Activated naive CD4-positive, alpha-beta T cell treated with anti-CD3 and anti-CD28 coated beads, Interleukin-2, amount 50 U/mL, for 16 hours (primary cell): ENCODE data around the gene ABCC12.

Experiments used
- DNase-seq: peaks from one replicate; pipeline ENCODE4 v3.0.0-alpha.2; 2020

ABCC12 gene

DNA sequence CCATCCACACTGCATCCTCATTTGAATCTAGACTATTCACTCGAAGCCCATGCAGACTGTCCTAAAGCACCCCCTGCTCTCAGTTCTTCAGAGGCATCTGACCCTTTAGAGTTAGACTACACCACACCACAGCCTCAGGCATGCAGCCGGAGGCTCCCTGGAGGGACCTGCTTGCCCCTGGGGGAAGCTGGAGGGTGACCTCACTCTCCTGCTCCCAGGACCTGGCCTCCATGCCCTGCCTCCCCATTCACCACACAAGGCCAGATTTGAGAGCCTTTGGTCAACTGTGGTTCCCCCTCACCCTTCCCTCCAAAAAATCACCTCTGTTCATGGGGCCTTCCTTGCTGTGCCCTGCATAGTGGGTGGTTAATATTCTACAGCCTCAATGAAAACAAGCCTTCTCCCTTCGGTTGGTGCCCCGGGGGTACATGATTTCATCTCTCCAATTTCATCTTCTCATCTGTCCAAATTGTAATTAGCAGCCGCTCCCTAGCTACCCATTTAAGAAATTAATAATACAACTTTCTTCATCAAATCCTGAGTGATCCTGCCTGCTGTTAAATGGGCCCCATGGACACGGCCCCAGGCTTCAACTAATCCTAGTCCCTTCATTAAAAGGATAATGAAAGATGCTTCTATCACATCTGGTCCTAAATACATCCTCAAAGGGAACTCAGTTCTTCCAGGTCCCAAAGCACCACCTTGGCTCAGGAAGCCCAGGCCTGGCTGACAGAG, 24.4 kb downstream of the ABCC12 start:
- DNase-seq, result no peak

DNA sequence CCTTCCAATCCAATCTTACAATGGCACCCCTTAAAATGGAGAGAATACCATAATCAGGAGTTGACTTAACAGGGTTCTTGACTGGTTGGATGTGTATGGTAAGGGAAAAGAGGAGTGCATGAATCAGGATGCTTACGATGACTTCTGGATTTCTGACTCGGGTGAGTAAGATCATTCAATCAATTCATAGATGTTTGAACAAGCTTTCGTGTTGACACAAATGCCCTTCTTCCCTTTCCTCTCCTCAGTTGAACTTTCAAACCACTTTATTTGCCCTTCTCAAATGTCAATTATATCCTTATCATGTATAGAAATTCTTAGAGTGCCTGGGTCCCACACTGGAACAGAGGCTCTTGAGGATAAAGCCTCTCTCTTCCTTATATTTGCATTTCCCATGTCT, 25.9 kb downstream of the ABCC12 start:
- no peak for DNase-seq

DNA sequence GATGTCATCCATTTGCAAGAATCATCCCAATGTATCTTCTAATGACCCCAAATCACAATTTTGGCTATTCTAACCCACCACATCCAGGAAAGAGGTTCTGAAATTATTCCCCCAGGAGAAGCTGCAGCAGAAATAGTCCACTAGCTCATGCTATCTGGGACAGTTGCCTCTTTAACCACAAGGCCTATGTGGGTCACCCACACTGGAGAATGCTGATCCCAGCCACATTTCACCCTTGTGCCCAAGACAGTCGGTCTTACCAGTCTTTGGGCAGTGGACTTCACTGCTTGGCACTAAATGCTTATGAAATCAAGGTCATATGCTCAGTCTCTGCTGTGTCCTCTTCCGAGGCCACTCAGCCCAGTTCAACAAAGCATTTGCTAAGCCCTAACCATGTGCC, 27.0 kb downstream of the ABCC12 start:
- no peak for DNase-seq

DNA sequence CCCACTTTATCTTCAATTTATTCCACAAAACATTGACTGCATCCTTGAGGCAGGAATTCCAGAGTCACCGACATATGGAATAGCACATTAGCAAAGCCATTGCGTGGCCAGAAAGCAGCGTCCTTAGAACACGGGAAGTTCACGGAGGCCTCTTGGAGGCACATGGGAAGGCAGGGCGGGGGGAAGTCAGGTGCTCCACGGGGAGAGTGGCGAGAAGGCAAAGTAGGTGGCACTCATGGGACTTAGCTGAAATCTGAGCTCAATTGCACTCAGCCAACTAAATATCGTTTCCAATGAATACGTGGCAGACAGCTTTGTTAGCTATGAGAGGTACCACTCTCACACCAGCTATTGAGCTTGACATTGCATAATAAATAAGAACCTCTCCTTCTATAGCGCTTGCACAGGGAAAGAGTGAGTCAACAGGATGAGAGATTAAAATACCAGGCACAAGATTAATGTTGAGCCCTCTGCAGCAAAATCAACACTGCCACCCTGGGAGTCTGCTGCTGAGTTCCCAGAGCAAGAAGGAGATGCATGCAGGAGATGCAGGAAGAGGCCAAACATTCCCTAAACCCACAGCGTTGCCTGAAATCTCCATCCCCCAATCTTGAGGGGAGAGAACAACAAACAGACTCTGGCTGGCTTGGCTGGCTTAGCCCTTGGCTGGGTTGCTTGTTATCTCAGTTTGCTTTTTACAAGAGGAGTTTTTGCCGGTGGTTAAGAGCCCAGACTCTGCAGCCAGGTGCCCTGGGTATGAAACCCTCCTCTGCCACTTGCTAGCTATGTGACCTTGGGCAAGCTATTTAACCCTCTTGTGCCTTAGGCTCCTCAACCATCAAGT, 28.8 kb downstream of the ABCC12 start:
- no peak for DNase-seq

DNA sequence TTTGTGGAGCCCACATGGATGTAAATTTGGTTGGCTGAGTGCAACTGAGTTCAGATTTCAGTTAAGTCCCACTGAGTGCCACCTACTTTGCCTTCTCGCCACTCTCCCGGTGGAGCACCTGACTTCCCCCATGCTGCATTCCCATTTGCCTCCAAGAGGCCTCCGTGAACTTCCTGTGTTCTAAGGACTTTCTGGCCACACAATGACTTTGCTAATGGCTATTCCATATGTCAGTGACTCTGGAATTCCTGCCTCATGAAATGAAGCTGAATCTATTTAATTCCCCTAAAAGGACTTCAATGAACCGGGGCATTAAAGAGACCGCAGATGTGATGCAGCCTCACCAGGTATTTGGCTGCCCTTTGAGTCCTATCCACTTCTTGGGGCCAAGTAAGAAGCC, 29.9 kb downstream of the ABCC12 start:
- no peak for DNase-seq

DNA sequence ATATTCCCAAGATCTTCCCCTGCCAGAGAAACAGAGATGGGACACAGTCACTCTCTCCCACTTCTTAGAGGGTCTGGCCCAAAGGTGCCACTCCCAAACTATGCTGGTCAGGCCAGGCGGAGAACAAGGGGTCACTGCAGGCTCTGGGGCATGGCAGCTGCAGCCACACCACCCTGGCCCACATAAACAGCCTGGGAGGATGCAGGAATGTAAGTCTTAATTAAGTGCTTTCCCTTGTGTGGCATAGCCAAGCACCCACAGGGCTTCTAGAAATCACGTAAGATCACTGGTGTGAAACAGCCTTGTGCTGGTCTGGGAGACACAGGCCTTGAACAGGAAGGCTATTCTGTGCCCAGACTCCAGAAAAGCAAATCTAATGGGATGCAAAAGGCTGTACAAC, 31.5 kb downstream of the ABCC12 start:
- DNase-seq, result no peak

DNA sequence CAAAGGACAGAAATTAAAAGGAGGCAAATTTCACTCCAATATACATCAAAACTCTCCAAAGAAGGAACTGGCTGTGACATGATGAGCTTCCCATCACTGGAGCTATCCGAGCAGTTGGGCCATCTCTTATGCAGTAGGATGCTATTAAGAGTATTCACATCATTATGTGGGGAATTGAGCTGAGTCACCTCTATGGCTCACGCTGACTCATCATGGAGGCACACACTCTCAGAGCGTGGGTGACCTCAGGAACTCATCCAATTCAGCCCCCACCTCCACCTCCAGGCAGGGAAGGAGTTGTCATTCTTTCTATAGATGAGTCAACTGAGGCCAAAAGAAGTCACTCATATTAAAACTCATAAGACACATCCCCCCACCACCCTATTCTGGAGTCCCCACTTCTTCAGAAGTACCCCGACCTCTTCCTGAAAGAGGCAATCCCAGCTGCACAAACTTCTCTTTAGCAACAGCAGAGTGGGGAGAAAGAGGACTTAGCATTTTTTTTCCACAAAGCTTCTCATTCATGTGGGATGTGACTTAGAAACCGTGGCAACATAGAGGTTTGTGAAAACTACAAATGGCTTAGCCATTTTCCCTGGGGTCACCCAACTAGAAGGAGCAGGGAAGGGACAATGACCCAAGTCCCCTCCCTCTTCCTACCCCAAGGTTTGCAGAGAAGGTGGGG, 32.5 kb downstream of the ABCC12 start:
- DNase-seq, result peak; percentile 50

DNA sequence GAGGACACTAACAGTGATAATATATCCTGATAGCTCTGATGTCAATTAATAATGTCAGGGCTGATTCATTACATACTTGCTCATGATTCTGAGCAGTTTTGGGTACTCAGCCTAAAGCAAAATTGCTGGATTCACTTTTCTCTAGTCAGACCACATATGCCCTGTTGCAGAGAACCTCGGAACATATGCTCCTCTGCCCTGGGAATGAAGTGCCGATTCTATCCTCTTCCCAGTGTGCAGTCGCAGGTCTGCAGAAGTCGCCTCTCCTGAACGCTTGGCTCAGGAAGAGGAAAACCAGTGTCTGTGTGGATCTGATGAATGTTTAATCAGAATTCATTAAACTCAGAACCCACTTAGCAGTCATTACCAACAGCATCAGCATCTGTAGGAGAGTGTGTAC, 34.5 kb downstream of the ABCC12 start:
- no peak for DNase-seq

DNA sequence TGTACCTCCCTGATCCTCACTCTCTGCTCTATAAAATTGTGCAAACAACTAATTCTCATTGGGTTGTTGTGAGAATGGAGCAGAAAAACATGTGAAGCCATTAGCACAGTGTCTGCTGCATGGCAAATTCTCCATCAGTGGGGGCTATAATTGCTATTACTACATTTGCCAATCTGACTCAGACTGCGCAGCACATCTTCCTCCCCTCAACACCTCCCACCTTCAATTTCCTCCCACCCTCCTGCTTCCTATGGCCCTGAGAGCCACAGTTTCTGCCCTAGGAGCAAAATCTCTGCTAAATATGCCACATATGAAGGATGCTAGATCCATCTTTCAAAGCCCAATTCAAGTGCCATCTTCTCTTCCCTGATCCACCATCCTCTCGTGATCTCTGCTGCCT, 37.0 kb downstream of the ABCC12 start:
- no peak for DNase-seq

DNA sequence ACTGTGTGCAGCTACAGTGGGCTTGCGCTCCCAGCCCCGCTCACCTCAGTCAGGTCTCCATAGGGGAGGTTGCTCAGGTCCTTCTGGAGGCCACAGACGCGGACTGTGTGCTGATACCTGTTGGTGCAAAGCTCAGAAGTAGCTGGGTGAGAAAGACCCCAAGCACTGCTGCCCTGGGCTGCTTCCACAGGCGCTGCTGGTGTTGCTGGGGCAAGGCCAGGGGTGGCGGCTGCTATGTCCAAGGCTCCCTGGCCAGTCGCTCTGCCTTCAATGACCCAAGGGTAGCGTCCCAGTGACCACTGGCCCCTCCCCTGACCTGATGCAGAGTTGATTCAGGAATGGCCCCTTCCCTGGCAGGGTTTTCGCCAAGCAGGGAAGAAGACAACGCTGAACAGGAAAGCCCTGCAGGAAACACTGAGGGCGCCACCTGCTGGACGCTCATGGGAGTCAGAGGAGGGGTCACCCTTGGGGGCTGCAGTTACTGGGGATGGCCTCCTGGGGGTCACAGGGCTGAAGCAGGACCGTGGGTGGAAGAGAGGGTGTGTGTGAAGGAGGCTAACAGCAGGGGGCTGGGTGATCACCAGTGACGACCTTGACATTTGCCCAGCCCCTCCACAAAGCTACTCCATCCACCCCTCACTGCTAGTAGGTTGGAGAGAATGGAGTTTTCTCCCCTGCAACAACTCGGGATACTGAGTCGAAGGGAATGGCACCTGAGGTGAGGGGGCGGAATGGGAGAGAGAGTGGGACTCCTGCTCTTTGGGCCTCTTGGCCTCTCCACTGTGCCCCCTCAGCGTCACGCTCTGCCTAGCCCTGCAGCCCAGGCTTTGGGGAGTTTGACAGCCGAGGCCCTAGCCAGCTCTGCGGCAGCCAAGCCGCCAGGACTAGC, 38.3 kb downstream of the ABCC12 start:
- DNase-seq, result peak; percentile 54

DNA sequence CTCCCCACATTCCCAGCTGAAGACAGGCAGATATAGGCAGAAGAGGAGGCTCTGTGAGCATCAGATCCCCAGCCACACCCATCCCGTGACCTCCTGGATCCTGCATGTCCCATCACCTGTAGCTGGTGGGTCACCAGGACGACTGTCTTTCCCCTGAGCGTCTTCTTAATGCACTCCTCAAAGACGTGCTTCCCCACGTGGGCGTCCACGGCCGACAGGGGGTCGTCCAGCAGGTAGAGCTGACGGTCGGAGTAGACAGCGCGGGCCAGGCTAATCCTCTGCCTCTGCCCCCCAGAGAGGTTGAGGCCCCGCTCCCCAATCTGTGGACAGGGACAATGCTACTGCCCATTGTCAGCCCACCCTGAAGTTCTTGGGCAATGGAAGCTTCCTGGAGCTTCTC, 40.5 kb downstream of the ABCC12 start:
- no peak for DNase-seq

DNA sequence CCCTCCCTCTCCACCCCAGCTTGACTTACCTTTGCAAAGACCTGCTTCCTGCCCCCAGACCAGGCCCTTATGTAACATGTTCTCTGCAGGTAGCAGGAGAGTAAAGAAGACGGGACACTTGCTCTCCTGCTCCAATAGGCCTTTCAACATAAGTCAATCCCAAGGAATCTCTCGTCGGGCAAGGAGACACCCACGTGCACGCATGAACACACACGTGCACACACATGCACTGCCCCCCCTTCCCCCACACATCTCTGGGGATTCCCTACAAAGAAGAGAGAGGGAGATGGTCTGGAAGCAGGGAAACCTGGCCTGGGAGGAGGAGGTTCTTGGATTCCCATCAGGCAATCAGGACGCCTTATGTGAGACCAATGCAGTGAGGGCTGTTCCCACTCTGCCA, 41.4 kb downstream of the ABCC12 start:
- DNase-seq, result no peak

DNA sequence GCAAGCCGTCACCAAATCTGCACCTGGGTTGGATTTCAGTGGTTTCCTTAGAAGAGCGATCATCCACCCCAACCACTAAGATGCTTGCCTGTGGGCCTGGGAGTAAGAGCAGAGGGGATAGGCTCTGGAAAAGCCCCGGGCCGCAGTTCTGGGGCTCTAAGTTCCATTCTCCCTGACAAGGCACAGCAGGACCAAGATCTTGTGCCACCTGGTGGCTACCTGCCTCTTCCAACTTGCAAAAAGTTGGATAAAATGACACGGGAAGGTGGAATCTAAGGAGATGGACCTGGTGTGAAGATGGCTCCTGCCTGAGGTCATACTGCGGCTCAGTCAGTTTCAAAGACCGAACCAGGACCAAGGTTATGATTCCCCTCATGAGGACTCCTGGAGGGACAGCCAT, 42.3 kb downstream of the ABCC12 start:
- DNase-seq, result no peak

DNA sequence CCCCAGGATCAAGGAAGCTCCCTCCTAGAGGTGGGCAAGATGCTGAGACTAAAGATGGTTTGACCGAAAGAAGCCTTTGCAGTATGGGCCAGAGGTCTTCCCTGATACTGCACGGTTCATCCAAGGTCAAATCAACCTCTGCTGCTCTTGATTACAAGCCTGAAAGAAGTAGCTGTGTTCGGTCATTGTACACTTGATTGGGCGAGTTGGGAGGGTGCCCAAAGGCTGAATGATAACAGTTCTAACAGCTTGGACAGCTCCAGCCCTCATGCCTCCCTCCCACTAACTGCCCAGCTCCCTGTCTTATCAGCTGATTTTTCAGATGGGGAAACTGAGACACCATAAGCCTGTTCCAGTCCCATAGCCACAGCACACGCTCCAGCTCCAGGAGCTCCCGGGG, 42.8 kb downstream of the ABCC12 start:
- DNase-seq, result no peak

DNA sequence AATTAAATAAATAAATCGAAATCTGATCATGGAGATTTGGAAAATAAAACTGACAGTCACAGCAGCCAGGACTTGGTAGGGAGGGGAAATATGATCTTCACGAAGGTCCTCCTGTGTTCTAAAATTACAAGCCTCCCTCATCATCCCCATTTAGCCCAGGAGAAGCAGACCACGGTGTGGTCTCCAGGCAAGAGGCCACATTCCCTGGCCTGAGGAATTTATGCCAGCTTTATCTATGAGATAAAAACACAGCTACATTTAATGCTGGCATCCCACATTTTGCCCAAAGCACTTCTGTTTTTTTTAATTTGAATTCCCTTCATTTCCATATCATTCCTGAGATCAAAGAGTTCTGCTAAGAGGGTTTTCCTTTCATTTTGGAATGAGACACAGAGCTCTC, 43.2 kb downstream of the ABCC12 start:
- DNase-seq, result no peak

DNA sequence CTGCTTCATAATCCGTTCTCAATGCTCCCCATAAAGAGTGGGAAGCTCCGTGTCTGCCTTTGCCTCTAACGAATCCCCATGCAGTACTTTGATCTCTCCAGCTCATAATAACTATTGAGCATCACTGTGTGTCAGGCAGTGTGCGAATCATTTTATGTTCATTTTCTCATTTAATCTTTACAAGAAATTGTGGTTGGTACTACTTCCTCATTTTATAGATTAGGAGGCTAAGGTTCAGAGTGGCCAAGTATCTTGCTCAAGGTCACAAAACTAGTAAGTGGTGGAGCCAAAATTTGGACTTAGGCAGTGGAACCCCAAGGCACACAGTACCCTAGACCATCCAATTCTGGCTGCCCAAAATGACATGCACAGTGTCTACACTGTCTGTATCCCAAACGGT, 44.8 kb downstream of the ABCC12 start:
- no peak for DNase-seq

DNA sequence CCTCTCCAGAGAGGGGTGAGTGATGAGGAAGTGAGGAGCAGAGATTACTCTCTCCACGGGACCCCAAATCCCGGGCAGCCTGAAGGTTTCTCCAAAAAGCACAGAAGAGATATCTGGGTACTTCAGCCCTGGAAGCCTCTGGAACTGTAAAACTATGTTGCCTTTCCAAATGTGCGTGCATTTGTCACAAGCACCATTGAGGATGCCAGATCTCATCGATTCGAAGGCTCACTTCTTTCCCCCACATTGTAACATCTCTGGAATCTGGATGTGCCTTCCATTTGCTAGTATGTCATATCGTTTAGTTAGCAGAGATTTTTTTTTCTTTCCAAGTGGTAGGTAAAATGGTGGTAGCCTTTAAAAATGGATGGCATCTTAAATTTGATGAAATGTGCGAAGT, 45.8 kb downstream of the ABCC12 start:
- no peak for DNase-seq

DNA sequence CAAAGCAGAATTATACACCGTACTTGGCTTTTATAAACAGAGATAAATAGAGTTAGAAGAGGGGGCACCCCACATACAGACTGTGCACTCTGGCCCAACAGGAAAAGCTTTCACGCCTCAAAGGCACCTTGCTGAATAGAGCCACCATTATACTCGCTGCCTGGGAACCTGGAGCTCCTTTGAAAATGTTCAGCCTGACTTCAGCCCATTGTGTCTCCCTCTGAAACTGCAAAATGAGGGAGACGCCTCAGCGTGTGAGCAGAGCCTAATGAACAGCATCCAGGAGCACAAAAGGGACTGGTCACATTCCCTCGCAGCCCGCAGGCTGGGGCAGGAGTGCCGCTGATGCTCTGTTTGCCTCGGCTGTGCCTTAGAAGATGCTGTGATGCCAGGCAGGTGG, 46.3 kb downstream of the ABCC12 start:
- DNase-seq, result no peak

DNA sequence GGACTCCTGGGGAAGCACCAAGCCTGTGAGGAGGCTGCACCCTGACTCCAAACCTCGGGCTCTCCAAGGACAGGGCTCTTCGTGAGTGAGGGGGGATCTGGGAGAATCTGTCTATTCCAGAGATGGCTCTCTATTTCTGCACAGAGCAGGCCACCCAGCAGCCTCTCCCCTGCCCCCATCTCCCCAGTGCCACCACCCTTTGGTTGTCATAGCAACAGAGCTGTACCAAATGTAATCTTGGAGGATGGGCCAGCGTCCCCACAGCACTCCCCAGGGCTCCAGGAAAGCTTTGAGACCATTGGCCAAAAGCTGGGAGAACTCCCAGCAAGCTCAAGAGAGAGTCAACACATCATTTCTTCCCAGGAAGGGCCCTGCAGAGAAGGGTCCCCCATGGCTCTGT, 49.3 kb downstream of the ABCC12 start:
- DNase-seq, result no peak
